ENCODE results near the gene ESRRA.
A peak's percentile ranks its signal among the peaks of the same experiment; 100 is the strongest.
"Not testable (repeated sequence)": the region's sequence is repeated elsewhere in the genome, so short reads cannot be mapped to it uniquely, and the experiment has no call there.

The ESRRA gene

DNA sequence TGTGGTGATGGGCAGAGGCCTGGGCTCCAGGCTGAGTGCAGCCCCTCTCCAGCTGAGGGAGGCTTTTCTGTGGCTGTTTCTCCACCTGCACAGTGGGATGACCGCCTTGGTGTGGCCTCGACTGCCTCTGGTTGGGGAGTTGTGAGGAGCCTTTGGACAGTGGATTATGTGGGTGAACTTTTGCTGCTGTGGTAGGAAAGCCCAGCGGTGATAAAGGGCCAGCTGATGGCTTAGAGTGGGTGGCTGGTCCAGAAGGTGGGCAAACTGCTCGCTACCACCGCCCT is 1.4 kb upstream of the ESRRA start:
- TF ChIP-seq, protein P1, sequence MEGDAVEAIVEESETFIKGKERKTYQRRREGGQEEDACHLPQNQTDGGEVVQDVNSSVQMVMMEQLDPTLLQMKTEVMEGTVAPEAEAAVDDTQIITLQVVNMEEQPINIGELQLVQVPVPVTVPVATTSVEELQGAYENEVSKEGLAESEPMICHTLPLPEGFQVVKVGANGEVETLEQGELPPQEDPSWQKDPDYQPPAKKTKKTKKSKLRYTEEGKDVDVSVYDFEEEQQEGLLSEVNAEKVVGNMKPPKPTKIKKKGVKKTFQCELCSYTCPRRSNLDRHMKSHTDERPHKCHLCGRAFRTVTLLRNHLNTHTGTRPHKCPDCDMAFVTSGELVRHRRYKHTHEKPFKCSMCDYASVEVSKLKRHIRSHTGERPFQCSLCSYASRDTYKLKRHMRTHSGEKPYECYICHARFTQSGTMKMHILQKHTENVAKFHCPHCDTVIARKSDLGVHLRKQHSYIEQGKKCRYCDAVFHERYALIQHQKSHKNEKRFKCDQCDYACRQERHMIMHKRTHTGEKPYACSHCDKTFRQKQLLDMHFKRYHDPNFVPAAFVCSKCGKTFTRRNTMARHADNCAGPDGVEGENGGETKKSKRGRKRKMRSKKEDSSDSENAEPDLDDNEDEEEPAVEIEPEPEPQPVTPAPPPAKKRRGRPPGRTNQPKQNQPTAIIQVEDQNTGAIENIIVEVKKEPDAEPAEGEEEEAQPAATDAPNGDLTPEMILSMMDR (IDR thresholded peaks at IDR 0.05; ENCODE audit: control extremely low read depth, extremely low read depth, low read depth, missing control alignments) = peak; percentile 1
- no peak for DNase-seq (ENCODE audit: extremely low spot score)
- CTCF ChIA-PET = interaction anchor here (0.9 to 5.8 kb wide), 24 partner anchors 9 to 303 kb away, joined by 3 to 219 read pairs (median 10); partner anchors contain the start of genes BAD, FERMT3, GPR137 and KCNK4
- POLR2A ChIA-PET = interaction anchor here (1.0 to 2.0 kb wide), 3 partner anchors 14 to 100 kb away, joined by 8 to 18 read pairs (median 8); partner anchors contain the start of genes FERMT3, PRDX5 and TRMT112

GRCh38 chr11:64304316-64305072 is 830 bp upstream of the ESRRA start:
- TF ChIP-seq, protein P1 (IDR thresholded peaks at IDR 0.05; ENCODE audit: control extremely low read depth, extremely low read depth, low read depth, missing control alignments) = peak; percentile 90
- DNase-seq (ENCODE audit: extremely low spot score) = peak; percentile 86
- POLR2A ChIA-PET = interaction anchor here (0.6 to 2.0 kb wide), 5 partner anchors 13 to 119 kb away, joined by 3 to 18 read pairs (median 8); partner anchors contain the start of genes FERMT3, PRDX5, STIP1 and TRMT112
- CTCF ChIA-PET = interaction anchor here (0.6 to 5.8 kb wide), 35 partner anchors 8 to 384 kb away, joined by 3 to 219 read pairs (median 8); partner anchors contain the start of genes BAD, CCDC88B, FERMT3 and GPR137

DNA sequence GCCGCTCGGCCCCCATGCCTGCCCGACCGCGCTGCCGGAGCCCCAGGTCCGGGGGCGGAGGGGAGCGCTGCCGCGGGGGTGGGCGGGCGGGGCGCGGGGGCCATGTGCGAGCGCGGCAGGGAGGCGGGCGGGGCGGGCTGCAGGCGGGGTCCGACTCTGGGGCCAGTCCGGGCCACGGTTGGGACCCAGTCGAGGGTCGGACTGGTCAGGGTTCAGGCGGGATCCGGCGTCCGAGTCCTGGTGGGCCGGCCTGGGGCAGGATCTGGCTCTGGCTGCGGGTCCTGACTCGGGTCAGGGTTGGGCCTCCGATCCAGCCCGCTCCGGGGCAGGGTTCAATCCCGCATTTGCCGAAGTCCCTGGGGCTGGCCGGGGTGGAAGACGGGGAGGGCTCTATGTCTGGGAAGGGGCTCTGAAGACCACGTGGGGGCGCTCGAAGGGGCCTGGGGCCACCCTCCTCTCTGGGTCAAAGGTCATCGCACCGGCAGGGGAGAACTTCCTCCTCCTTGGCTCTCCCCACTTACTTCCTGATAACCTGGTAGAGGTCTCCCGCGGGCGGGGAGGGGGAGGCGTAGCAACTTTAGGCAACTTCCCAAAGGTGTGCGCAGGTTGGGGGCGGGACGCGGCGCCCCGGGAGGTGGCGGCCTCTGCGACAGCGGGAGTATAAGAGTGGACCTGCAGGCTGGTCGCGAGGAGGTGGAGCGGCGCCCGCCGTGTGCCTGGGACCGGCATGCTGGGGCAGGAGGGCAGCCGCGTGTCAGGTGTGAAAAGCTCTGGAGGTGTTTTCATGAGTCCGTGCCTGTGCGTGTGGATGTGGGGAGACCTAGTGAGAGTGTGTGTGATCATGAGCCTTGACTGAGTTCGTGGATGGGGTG is 603 bp downstream of the ESRRA start:
- POLR2A ChIA-PET = interaction anchor here (2.0 kb wide), 1 partner anchor 12 kb away, joined by 18 read pairs; the partner anchor contains the start of genes PRDX5 and TRMT112
- peak; percentile 49 for DNase-seq (ENCODE audit: extremely low spot score)
- CTCF ChIA-PET = interaction anchor here (1.3 to 5.8 kb wide), 11 partner anchors 11 to 305 kb away, joined by 4 to 219 read pairs (median 20); partner anchors contain the start of genes BAD, FERMT3, GPR137 and KCNK4
- TF ChIP-seq, protein P1 (IDR thresholded peaks at IDR 0.05; ENCODE audit: control extremely low read depth, extremely low read depth, low read depth, missing control alignments) = peak; percentile 41

DNA sequence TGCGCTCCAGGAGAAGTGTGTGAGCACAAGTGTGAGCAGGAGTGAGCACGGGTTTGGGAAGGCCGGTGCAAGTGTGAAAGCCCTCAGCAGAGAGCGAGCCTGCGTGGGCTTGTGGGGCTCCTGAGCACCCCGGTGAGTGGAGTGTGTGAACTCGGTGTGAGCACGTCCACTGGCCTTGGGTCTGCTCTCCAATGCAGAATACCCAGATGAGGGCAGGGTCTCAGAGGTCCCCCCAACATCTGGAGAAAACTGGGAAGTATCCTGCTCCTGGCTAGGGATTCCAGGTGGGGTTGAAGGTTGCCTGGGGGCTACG is 1.2 kb downstream of the ESRRA start:
- ChIA-PET POLR2A (no interaction called here), CTCF (interaction anchor here (1.4 to 2.6 kb wide), 2 partner anchors 11 to 35 kb away, joined by 5 to 11 read pairs; partner anchors contain the start of genes PRDX5 and TRMT112)

DNA sequence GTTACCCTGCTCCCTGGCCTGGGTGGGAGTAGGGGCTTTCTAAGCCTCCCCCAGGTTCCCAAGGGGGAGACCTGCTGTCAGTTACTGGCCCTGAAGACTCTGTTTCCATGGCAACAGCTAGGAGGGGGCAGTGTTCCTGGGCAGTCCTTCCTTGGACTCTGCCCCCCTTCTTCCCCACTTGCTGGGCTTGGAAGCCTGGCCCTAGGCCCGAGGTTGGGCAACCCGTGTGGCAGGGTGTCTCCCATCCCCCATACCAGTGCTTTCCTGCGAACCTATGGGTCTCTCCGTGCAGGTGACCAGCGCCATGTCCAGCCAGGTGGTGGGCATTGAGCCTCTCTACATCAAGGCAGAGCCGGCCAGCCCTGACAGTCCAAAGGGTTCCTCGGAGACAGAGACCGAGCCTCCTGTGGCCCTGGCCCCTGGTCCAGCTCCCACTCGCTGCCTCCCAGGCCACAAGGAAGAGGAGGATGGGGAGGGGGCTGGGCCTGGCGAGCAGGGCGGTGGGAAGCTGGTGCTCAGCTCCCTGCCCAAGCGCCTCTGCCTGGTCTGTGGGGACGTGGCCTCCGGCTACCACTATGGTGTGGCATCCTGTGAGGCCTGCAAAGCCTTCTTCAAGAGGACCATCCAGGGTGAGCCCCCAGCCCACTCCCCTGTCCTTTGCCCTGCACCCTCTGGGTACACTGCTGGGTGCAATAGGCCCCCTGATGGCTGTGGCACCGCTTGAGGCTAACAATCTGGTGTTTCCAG is 1.7 kb downstream of the ESRRA start:
- CTCF ChIA-PET = interaction anchor here (1.1 to 2.6 kb wide), 5 partner anchors 10 to 103 kb away, joined by 3 to 11 read pairs (median 3); partner anchors contain the start of genes PLCB3, PRDX5 and TRMT112
- DNase-seq (ENCODE audit: extremely low spot score) = no peak

More for the DNA sequence above, 1.2 kb downstream of the ESRRA start:
- no peak for DNase-seq (ENCODE audit: extremely low spot score)
- TF ChIP-seq, protein P1 (IDR thresholded peaks at IDR 0.05; ENCODE audit: control extremely low read depth, extremely low read depth, low read depth, missing control alignments) = no peak

DNA sequence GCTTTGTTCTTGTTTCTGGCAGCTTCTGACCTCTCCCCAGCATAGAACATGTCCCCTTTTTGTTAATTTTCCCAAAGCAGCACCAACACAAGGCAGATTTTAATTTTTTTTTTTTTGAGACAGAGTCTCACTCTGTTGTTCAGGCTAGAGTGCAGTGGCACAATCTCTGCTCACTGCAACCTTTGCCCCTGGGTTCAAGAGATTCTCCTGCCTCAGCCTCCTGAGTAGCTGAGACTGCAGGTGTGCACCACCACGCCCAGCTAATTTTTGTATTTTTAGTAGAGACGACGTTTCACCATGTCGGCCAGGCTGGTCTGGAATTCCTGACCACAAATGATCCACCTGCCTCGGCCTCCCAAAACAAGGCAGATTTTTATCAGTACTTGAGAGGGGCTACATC is 2.5 kb downstream of the ESRRA start:
- DNase-seq (ENCODE audit: extremely low spot score) = not testable (repeated sequence)
- ChIA-PET CTCF (interaction anchor here (1.1 to 2.6 kb wide), 4 partner anchors 9 to 104 kb away, joined by 3 to 11 read pairs (median 3); partner anchors contain the start of genes PLCB3, PRDX5 and TRMT112), POLR2A (interaction anchor here (1.0 kb wide), 1 partner anchor 10 kb away, joined by 3 read pairs; the partner anchor contains the start of gene TRMT112)

More for the DNA sequence above, 1.7 kb downstream of the ESRRA start:
- POLR2A ChIA-PET = interaction anchor here (1.0 kb wide), 1 partner anchor 10 kb away, joined by 3 read pairs; the partner anchor contains the start of gene TRMT112
- TF ChIP-seq, protein P1 (IDR thresholded peaks at IDR 0.05; ENCODE audit: control extremely low read depth, extremely low read depth, low read depth, missing control alignments) = no peak
